Ovary (tissue), 9 donors: Measurements from ENCODE around the gene CHMP6. TPM values are rescaled to one million over a fixed set of nuclear protein-coding genes. Genes with fewer than 3 reads are reported as not detected.
A peak's percentile ranks its signal among the peaks of the same experiment; 100 is the strongest.

Experiments used
- DNase-seq, 5 donors: peaks; one replicate each; pipeline ENCODE4 v3.0.0-alpha.2; 2019 to 2020
- H3K27ac ChIP-seq, 2 donors: fragments of 200-600 bp; one replicate each; pipeline versions ENCODE4 v1.5.1 to v1.8.0; 2019 to 2022
- H3K27me3 ChIP-seq: fragments of 200-600 bp; one replicate; pipeline ENCODE4 v1.8.0; 2022
- H3K36me3 ChIP-seq: fragments of 200-600 bp; sonication (generic); one replicate; pipeline ENCODE4 v1.5.1; 2019
- H3K4me1 ChIP-seq: one replicate; pipeline ENCODE4 v1.8.1; 2013; ENCODE audit warnings: mild to moderate bottlenecking, moderate library complexity; ENCODE audit not compliant: insufficient read depth
- H3K4me3 ChIP-seq: fragments of 200-600 bp; sonication (generic); one replicate; pipeline ENCODE4 v1.5.1; 2017
- H3K9me3 ChIP-seq, 2 donors: fragments of 200-600 bp in 1 of 2; sonication (generic) in 1 of 2; one replicate each; pipeline versions ENCODE4 v1.5.1 to v1.8.1; 2013 to 2019; ENCODE audit warnings: mild to moderate bottlenecking in 1 of 2, moderate library complexity in 1 of 2
- EP300 ChIP-seq: sonication (generic); formaldehyde crosslinking; IDR thresholded peaks from one replicate; pipeline ENCODE4 v1.6.1; 2017; ENCODE audit warnings: antibody characterized with exemption
- POLR2A ChIP-seq: fragments of 450-650 bp; IDR thresholded peaks from one replicate; pipeline ENCODE4 v1.6.1; 2017; ENCODE audit warnings: antibody characterized with exemption, mild to moderate bottlenecking, moderate library complexity
- WGBS, 3 donors: extraction: QIAGEN DNeasy Blood & Tissue Kit in 1 of 3; methylation state at CpG; one replicate each; pipeline versions ENCODE4 v1.1.5 to v1.1.7; 2013 to 2017; 5-methylcytosine and 5-hydroxymethylcytosine counted together
- intact Hi-C, 4 donors: fragments of 100-400 bp; cut with DNase I; formaldehyde crosslinking; loops; one replicate each; pipeline versions ENCODE4 v1.11.0 to v1.15.1; 2022 to 2023
- polyA plus RNA-seq, 2 donors: library from polyadenylated mRNA; stranded (reverse); fragments of 200-250 nt in 1 of 2; fragments of 350-450 nt in 1 of 2; fragmentation: Illumina TruSeq in 1 of 2; extraction: RNeasy Lipid Tissue Mini Kit (QIAGEN cat#74804) in 1 of 2; gene quantifications; one replicate each; pipeline ENCODE4 v1.2.3, GENCODE V29; 2013 to 2014
- total RNA-seq, 7 donors: library from RNA; depleted of rRNA in 2 of 7; stranded (reverse); fragments of >200 nt in 2 of 7; fragmentation: NEBNext Ultra II Directional in 3 of 7; extraction: Animal tissue kit (Norgen Biotek cat#: 25700) in 3 of 7; gene quantifications; one replicate each; pipeline versions ENCODE4 v1.1.0 to v1.2.4, GENCODE V29; 2016 to 2023
- TF ChIP-seq, protein P1 (sequence below), 3 donors: fragments of 450-650 bp in 2 of 3; fragments of 200-600 bp in 1 of 3; IDR thresholded peaks; one replicate each; pipeline versions ENCODE4 v1.5.1 to v1.8.0; 2016 to 2022; ENCODE audit warnings: antibody characterized with exemption in 3 of 3, mild to moderate bottlenecking in 1 of 3
- donor health status: DM: no; HTN: no; CAD: no; lungs with moderate emphysema.
- donor health status: DM: no; HTN: no; CAD: no.
- donor health status: Bipolar disorder and iron deficiency.
- donor health status: DM: yes; HTN: yes; CAD: no.
- donor health status: DM: no; HTN: no; CAD: no.
- donor health status: DM: yes; HTN: yes; CAD: no.

The CHMP6 gene
- total and polyA plus RNA-seq, 9 donors: 18.5 to 29.7 (median 26.5) TPM

GRCh38 chr17:80956321-80957190, 35.1 kb upstream of the CHMP6 start:
- no peak for TF ChIP-seq POLR2A
- TF ChIP-seq, protein P1, sequence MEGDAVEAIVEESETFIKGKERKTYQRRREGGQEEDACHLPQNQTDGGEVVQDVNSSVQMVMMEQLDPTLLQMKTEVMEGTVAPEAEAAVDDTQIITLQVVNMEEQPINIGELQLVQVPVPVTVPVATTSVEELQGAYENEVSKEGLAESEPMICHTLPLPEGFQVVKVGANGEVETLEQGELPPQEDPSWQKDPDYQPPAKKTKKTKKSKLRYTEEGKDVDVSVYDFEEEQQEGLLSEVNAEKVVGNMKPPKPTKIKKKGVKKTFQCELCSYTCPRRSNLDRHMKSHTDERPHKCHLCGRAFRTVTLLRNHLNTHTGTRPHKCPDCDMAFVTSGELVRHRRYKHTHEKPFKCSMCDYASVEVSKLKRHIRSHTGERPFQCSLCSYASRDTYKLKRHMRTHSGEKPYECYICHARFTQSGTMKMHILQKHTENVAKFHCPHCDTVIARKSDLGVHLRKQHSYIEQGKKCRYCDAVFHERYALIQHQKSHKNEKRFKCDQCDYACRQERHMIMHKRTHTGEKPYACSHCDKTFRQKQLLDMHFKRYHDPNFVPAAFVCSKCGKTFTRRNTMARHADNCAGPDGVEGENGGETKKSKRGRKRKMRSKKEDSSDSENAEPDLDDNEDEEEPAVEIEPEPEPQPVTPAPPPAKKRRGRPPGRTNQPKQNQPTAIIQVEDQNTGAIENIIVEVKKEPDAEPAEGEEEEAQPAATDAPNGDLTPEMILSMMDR (IDR thresholded peaks at IDR 0.05): no peak
- no peak for TF ChIP-seq EP300
- Histone ChIP-seq H3K27me3 (no peaks in the 10 kb centered on the region), H3K36me3 (no peaks in the 10 kb centered on the region), H3K27ac (no peak overlapping the region), H3K4me3 (no peak overlapping the region), H3K4me1 (peaks cover 22% of the 10 kb centered on the region), H3K9me3 (no peaks in the 10 kb centered on the region)
- DNase-seq: no peak
- intact Hi-C loops: no loop called here
- 84 to 89% (median 86%) methylated on average over 25 to 28 of the region's 29 CpGs for WGBS, 3 donors

- peak in 1 of 5 donors; percentile 24 for DNase-seq
- Histone ChIP-seq H3K27me3 (no peaks in the 10 kb centered on the region), H3K36me3 (no peaks in the 10 kb centered on the region), H3K27ac (no peak overlapping the region), H3K4me3 (no peak overlapping the region), H3K4me1 (peaks cover 22% of the 10 kb centered on the region), H3K9me3 (no peaks in the 10 kb centered on the region)
- intact Hi-C loops: no loop called here
- WGBS, 3 donors: 94 to 96% (median 95%) methylated on average over 12 of the region's 12 CpGs
- TF ChIP-seq, protein P1 (IDR thresholded peaks at IDR 0.05): no peak
- TF ChIP-seq EP300 (no peak), POLR2A (no peak)
These were observed 34.1 kb upstream of the CHMP6 start for GRCh38 chr17:80957461-80957941.

DNA sequence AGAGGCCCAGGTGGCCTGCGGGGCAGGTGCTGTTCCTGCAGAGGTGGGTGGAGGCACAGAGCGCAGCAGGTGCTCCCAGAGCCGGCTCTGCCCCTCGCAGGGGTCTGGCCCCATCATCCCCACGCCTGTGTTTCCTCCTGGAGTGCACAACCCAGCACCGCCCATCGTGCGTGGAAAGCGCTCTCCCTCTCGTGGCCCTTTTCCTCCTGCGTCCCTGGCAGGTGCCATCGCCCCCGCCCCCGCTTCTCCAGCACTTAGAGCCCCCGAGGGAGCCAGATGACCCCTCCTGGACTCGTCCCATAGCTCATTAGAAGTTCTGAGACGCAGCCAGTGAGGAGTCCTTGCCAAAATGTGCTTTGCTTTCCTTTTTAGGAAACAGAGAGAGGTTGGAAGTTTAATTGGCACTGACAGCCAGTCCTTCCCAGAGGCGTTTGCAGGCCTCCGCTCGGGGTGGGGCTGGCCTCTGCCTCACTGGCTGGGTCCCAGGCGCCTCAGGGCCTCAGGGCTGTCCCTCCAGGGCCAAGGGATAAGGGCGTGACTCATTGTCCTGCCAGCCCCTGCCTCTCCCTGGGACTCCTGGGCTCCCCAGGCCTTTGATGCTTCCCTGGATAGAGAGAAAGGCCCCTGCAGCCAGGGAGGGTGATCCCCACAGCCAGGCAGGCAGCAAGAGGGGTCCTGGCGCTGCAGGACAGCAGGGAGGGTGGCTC, 32.2 kb upstream of the CHMP6 start:
- peak; percentile 85 to 91 (median 89) for DNase-seq
- Histone ChIP-seq H3K4me1 (peaks cover 22% of the 10 kb centered on the region), H3K27me3 (no peaks in the 10 kb centered on the region), H3K27ac (peak overlapping the region; percentile 66 to 70), H3K4me3 (no peak overlapping the region), H3K36me3 (no peaks in the 10 kb centered on the region), H3K9me3 (no peaks in the 10 kb centered on the region)
- WGBS, 3 donors: 7 to 13% (median 10%) methylated on average over 22 to 23 of the region's 23 CpGs
- TF ChIP-seq POLR2A (no peak), EP300 (no peak)
- TF ChIP-seq, protein P1 (IDR thresholded peaks at IDR 0.05): no peak
- intact Hi-C loops: no loop called here

DNA sequence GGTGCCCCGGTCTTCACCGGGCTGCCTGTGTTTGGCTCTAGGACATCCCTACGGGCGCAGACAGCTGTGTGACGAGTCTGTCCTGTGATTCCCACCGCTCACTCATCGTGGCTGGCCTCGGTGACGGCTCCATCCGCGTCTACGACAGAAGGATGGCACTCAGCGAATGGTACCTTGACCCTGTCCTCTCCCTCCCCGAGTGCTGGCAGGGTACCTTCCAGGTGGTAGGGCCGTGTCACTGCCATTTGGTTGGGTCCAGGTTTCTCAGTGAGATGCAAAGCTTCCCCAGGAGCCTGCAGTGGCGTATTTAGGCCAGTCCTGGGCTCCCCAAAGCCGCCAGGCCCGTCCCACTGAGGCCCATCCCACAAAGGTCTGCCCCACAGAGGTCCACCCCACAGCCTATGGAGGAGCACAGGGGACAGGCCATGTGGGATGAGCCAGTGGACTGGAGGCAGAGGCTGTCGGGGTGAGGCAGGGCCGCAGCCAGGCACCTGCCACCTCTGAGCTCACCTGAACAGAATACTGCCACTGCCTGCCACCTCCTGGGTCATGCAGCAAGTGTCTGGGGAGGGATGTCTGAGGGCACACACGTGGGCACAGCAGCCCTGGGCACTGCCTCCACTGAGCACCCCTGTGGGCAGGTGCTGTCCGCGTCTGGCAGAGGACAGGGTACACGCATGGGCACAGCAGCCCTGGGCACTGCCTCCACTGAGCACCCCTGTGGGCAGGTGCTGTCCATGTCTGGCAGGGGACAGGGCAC, 31.4 kb upstream of the CHMP6 start:
- Histone ChIP-seq H3K27me3 (no peaks in the 10 kb centered on the region), H3K9me3 (no peaks in the 10 kb centered on the region), H3K4me3 (no peak overlapping the region), H3K36me3 (no peaks in the 10 kb centered on the region), H3K4me1 (peaks cover 22% of the 10 kb centered on the region), H3K27ac (peak overlapping the region; percentile 66 to 70)
- WGBS, 3 donors: 79 to 81% (median 79%) methylated on average over 21 to 24 of the region's 24 CpGs
- TF ChIP-seq EP300: no peak
- TF ChIP-seq, protein P1 (IDR thresholded peaks at IDR 0.05): no peak
- no peak for TF ChIP-seq POLR2A
- no peak for DNase-seq
- intact Hi-C loops: no loop called here
